Right ventricle myocardium superior (tissue), 1 donor: ENCODE data around the gene ZNF626. TPM values are rescaled to one million over a fixed set of nuclear protein-coding genes. Genes with fewer than 3 reads are reported as not detected.
"Not testable (repeated sequence)": the region's sequence is repeated elsewhere in the genome, so short reads cannot be mapped to it uniquely, and the experiment has no call there.

Experiments used
- ATAC-seq: fragments of 200-7000 bp; cut with Tn5 transposase; one replicate; pipeline ENCODE4 v1.9.1; 2020; ENCODE audit warnings: mild to moderate bottlenecking; ENCODE audit not compliant: poor library complexity
- DNase-seq: peaks from one replicate; pipeline ENCODE4 v3.0.0-alpha.2; 2020
- intact Hi-C: fragments of 100-400 bp; cut with DNase I; formaldehyde crosslinking; loops from one replicate; pipeline ENCODE4 v1.11.2; 2022
- long read RNA-seq: library from polyadenylated mRNA; unstranded; transcript quantifications from one replicate; pipeline ENCODE4 v2.0.0, GENCODE V29; 2021
- total RNA-seq: library from RNA; stranded (reverse); fragmentation: NEBNext Ultra II Directional; extraction: Animal tissue kit (Norgen Biotek cat#: 25700); gene quantifications from one replicate; pipeline ENCODE4 v1.2.1, GENCODE V29; 2021
- donor health status: DM: no; HTN: yes; CAD: no; lungs with severe emphysema.

The ZNF626 gene
- total RNA-seq: 5.9 TPM
- long read RNA-seq, partial matches to known transcripts: 0 of 5 reads
- long read RNA-seq, other reads (novel, unspliced or antisense): 1 of 5 reads

DNA sequence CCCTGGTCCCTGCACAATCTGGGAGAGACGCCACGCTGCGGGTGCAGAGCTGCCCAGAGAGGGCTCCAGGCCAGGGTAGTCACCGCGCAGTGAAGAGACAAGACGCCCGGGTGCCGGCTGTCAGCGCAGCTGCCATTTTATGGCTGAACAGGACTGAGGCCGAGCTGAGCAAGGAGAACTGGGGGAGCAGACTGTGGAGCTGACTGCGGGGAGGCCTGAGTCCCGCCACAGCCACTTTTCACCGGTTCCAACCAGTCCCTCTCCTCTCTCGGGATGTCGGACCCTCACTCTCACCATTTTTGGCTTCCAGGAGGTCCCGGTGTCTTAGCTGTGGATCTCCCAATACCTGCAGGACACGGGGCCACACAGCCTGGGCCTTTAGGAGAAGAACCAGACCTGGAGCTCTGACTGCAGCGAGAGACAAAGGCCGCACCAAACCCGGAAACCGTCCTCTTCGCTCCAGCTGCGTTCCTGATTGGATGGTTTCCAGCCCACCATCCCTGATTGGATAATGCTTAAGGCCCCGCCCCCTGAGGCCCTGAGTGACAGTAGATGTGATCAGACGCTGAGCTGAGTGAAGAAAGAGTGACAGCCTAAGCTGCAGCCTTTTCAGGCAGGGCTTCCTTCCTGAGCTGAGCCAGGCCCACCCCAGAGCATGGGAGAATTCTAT lies at the start of gene ZNF626:
Gene ZNF626, minus strand, starts transcription at position 422 of the 670 bp plus-strand sequence. Its CDS starts 125 bp downstream, at position 297.
- ATAC-seq: peak; percentile 98

DNA sequence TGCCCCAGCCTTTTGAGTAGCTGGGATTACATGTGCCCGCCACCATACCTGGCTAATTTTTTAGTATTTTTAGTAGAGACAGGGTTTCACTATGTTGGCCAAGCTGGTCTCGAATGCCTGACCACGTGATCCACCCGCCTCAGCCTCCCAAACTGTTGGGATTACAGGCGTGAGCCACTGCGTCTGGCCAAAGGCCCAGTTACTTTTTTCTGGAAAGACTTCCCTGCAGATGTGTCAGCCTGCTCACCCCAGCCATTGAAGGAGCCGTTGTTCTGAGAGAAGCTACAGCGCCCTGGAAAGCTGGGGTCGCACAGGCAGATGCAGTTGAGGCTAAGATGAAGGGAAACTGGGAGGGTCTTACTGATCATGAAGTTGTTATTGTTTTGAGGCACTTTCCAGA lies 7.9 kb upstream of the ZNF626 start:
- intact Hi-C loops: no loop called here
- DNase-seq (no peak), ATAC-seq (no peak)

More for the DNA sequence above, at the start of gene ZNF626:
- peak; percentile 97 for DNase-seq
- intact Hi-C loops: no loop called here

DNA sequence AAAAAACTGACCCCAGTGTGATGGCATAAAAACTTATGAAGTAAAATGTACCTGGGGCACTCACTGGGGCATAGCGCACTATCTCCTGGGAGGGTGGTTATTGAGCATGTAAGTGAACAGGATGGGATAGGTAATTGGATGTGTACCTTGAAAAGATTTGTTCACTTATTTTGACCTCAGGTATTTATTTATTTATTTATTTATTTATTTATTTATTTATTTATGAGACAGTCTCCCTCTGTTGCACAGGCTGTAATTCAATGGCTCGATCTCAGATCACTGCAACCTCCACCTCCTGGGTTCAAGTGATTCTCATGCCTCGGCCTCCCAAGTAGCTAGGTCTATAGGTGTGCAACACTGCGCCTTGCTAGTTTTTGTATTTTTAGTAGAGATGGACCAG lies 5.9 kb upstream of the ZNF626 start:
- intact Hi-C loops: no loop called here
- DNase-seq (no peak), ATAC-seq (no peak)

DNA sequence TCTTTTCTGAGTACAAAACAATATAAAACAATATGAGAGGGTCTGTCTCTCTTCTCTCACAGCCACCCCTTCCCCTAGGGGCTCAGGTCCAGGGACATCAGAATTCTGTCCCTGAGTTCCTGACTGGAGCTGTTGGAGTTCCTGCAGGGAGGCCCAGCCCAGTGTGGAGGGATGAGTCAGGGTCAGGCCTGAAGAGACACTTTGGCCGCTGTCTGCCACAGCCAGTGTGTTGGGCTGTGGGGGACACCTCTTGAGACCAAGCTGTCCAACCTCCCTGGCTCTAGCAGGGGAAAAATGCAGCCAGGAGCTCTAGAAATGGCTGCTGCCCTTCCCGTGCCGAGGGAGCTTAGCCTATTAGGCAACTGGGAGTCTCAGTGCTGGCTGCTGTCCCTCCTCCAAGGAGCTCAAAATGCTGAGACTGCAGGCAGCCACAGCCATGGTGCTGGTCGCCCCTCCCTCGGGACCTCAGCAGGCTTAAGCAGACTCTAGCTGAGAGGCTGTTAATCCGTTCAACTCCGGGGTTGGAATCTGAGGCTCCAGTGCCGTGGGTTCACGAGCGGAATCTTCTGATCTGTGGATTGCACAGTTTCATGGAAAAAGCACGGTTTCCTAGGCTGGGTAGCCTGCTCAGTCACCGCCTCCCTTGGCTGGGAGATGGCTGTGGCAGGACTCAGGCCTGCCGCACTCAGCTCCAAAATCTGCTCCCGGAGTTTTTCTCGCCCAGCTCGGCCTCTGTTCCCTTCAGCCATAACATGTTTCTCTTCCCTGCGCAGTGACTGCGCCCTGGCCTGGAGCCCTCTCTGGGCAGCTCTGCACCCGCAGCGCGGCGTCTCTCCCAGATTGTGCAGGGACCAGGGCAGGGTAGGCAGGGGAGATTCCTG lies 3.8 kb upstream of the ZNF626 start:
- DNase-seq (peak; percentile 57), ATAC-seq (peak; percentile 42)
- intact Hi-C loops: no loop called here

DNA sequence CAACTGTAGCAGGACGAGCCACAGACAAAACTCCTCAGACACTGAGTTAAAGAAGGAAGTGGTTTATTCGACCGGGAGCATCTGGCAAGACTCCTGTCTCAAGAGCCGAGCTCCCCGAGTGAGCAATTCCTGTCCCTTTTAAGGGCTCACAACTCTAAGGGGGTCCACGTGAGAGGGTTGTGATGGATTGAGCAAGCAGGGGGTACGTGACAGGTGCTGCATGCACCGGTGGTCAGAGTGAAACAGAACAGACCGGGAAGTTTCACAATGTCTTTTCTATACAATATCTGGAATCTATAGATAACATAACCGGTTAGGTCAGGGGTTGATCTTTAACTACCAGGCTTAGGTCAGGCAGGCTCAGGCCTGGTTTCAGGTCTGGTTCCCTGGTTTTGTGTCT lies 3.1 kb upstream of the ZNF626 start:
- intact Hi-C loops, ATAC-seq, DNase-seq: not testable (repeated sequence)

DNA sequence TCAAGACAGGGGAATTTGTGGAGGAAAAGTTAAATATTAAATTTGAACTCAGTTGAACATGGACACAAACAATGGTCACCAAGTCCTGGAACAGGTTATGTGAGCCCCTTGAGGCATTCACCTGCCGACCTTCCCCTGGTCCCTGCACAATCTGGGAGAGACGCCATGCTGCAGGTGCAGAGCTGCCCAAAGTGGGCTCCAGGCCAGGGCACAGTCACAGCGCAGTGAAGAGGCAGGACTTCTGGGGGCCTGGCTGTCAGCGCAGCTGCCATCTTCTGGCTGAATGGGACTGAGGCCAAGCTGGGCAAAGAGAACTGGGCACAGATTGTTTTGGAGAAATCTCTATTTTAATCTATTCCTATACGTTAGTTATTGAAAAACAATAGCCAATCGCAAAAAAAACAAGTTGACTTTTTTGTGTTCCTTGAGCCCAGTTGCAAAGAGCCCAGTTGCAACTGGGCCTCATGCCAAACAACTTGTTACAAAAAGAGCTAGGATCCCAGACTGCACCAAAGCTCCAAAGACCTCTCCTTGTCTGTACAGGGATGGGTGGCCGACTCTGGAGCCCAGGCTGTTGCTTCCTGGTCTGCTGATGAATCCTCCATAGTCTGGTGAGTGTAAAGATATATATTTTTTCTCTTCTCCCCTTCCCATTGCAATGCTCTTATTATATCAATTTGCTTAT lies 1.2 kb upstream of the ZNF626 start:
- ATAC-seq (no peak), DNase-seq (no peak)
- intact Hi-C loops: no loop called here

DNA sequence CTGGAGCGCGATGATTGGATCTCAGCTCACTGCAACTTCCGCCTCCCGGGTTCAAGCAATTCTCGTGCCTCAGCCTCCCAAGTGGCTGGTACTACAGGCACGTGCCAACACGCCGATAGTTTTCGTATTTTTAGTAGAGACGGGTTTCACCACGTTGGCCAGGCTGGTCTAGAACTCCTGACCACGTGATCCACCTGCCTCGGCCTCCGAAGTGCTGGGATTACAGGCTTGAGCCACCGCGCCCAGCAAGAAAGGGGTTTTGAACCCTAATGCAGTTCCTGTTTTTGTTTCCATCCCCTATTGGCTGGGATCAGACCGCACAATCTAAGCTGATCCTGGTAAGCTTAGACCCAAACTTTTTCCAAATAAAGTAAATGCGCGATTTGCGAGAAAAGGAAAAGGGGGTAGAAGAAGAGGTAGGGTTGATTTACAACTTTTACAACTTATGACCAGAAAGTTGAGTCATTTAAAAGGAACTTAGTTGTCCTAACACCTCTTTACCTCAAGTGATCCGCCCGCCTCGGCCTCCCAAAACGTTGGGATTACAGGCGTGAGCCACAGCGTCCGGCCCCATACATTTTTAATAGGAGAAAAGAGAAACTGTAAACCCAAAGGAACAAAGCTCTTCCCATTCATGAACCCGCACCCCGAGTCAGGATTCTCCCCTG lies 764 bp downstream of the ZNF626 start:
- intact Hi-C loops: no loop called here
- DNase-seq (no peak), ATAC-seq (peak; percentile 4)

DNA sequence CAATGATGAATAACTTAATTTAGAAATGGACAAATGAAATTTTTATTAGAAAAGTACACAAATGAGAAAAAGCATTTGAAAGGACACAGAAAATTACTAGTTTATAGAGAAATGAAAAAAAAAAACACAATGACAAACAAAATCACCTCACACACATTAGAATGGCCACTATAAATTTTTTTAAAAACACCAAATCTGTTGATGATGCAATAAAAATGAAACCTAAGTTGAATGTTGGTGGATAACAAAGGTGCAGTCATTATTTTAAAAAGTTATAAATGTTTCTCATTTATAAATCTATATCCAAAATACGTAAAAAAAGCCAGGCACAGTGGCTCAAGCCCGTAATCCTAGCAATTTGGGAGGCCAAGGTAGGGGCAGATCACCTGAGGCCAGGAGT lies 20.8 kb downstream of the ZNF626 start:
- no peak for DNase-seq
- intact Hi-C loops: no loop called here
- no peak for ATAC-seq

DNA sequence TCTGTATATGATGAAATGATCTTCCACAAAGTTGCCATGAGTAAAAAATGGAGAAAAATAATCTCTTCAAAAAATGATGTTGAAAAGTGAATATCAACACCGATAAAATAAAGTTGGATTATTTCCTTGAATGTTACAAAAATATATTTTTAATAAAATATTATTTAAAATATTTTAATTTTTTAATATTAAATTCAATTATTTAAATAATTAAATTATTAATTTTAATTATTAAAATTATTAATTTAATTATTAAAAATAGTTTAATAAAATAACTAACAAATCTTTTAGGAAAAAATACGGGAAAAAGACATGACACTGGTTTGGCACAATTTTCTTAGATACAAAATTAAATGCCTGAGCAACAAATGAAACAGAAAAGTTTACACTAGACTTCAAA lies 21.3 kb downstream of the ZNF626 start:
- DNase-seq (no peak), ATAC-seq (no peak)
- intact Hi-C loops: no loop called here

DNA sequence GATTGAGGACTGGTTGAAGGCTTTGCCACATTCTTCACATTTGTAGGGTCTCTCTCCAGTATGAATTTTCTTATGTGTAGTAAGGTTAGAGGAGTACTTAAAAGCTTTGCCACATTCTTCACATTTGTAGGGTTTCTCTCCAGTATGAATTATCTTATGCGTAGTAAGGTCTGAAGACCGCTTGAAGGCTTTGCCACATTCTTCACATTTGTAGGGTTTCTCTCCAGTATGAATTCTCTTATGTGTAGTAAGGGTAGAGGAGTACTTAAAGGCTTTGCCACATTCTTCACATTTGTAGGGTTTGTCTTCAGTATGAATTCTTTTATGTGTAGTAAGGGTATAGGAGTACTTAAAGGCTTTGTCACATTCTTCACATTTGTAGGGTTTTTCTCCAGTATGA lies 36.8 kb downstream of the ZNF626 start:
- DNase-seq, ATAC-seq, intact Hi-C loops: not testable (repeated sequence)

DNA sequence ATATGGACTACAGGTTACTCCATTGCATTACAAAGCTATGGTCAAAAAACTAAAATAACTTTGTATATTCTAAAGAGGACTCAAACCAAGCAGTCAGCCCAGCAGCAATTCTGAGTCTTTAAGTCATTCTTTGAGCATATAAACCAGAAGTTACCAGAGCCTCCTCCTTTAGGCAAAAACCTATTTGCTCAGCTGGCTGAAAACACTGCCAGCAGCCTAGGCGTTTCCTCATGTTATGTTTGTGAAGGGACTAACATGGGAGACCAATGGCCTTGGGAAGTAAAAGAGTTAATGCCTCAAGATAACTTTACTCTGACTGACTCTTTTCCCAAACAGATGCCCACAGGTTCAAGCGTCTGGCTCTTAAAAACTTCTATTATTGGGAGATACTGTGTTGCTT lies 45.3 kb downstream of the ZNF626 start:
- intact Hi-C loops: no loop called here
- ATAC-seq: no peak

DNA sequence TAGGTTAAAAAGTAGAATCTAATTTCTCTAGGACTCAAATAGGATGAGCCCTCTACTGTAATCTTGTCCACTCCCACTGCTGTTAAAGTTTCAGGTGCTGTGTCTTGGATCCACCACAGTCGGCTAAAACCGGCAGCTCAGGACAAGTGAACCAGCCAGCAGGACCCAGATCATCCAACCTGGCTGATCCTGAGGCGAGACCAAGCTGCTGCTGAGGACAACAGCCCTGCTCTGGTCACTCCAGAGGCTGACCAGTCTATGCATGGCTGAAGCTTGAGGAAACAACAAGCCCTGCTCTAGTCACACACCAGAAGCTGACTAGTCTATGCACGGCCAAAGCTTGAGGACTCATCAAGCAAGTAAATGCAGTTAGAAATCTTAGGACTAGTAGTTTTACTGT lies 46.4 kb downstream of the ZNF626 start:
- intact Hi-C loops, ATAC-seq, DNase-seq: not testable (repeated sequence)

More for the DNA sequence above, 45.3 kb downstream of the ZNF626 start:
- no peak for DNase-seq

DNA sequence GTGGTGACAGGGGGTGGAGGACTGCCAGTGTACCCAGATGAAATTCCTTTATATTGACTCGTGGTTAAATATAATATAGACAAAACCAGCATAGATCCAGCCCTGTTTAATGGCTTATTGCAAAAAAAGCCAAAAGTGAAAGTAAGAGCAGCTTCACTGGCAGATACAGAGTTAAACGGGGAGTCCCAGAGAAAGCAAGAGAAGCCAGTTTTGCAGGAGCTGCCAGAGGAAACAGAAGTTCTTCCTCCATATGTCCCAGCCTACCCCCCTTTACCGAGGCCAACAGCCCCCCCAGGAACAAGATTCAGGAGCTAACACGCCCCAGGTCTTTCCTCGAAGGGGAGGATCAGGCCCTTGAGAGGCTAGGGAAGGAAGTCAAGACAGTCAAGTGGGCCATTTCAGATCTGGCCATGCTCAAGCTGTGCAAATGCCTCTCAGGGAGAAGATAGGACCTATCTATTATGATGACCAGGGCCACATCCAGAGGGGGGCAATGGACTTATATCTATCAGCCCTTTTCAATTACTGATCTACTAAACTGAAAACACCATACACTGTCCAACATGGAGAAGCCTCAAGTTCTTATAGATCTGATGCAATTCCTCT lies 48.6 kb downstream of the ZNF626 start:
- DNase-seq: no peak
- intact Hi-C loops: no loop called here
- no peak for ATAC-seq

DNA sequence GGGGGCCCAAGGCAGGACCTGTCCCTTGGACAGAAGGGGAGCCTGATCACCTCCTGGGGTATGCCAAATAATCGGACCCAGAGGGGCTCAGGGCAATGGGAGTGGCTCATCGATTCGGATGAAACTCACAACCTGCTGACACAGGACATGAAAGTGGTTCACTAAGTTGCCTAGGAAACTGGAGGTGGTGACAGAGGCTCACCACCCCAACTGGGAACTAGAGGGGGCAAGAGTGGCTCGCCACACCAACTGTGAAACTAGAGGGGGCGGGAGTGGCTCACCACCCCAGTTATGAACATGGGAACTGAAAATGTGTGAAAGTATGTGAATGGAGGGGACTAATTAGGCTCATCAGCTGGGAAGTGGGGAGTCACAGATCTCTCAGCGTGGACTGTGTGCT lies 49.5 kb downstream of the ZNF626 start:
- ATAC-seq (no peak), DNase-seq (no peak)
- intact Hi-C loops: no loop called here

DNA sequence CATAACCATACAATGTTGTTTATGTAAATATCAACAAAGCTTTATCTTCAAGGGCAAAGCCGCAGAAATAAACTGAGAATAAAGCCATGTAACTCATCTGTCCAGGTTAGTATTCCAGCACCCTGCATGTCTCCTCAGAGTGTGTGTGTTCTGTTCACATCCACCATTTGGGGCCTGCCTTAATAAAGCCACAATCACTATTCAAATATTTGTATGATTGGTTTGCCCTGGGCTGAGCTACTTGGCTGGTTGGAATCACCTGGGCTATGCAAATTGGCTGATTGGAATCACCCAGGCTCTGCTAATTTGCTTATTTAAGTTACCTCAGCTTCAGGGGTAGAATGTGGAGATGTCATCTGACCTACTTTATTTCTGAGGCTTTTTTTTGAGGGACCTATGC lies 53.4 kb downstream of the ZNF626 start:
- ATAC-seq: no peak
- intact Hi-C loops: no loop called here

More for the DNA sequence above, 53.4 kb downstream of the ZNF626 start:
- DNase-seq: no peak
